KMS-11 (cell line): ENCODE results near the gene PGM3.

Experiments used
- H2AFZ ChIP-seq: fragments of 200-600 bp; sonication (generic); 2 replicates; pipeline ENCODE4 v1.6.1; 2016; ENCODE audit warnings: antibody characterized with exemption, mixed run types, low read depth
- H3K27ac ChIP-seq: fragments of 200-600 bp; sonication (generic); 2 replicates; pipeline ENCODE4 v1.6.1; 2016; ENCODE audit warnings: mild to moderate bottlenecking, mixed run types
- H3K27me3 ChIP-seq: fragments of 200-600 bp; sonication (generic); 2 replicates; pipeline ENCODE4 v1.6.1; 2017; ENCODE audit warnings: mild to moderate bottlenecking, low read depth, mixed run types, moderate library complexity; ENCODE audit not compliant: insufficient read depth
- H3K36me3 ChIP-seq: fragments of 200-600 bp; sonication (generic); 2 replicates; pipeline ENCODE4 v1.6.1; 2017; ENCODE audit warnings: mild to moderate bottlenecking, mixed run types; ENCODE audit not compliant: insufficient read depth
- H3K4me1 ChIP-seq: fragments of 200-600 bp; sonication (generic); 2 replicates; pipeline ENCODE4 v1.6.1; 2016; ENCODE audit warnings: mild to moderate bottlenecking, low read depth, mixed run types; ENCODE audit not compliant: poor library complexity, severe bottlenecking
- H3K4me2 ChIP-seq: fragments of 200-600 bp; sonication (generic); 2 replicates; pipeline ENCODE4 v1.7.0; 2016; ENCODE audit warnings: mild to moderate bottlenecking, mixed run types
- H3K4me3 ChIP-seq: fragments of 200-600 bp; sonication (generic); IDR thresholded peaks from 2 replicates; pipeline ENCODE4 v1.6.1; 2017; ENCODE audit warnings: low read depth, low read length, mixed read lengths; ENCODE audit not compliant: insufficient read depth
- H3K79me2 ChIP-seq: fragments of 200-600 bp; sonication (generic); 2 replicates; pipeline ENCODE4 v1.6.1; 2016; ENCODE audit warnings: low read depth, mixed run types; ENCODE audit not compliant: insufficient read depth
- H3K9ac ChIP-seq: fragments of 200-600 bp; sonication (generic); 2 replicates; pipeline ENCODE4 v1.6.1; 2016; ENCODE audit warnings: mild to moderate bottlenecking, mixed run types
- H4K20me1 ChIP-seq: fragments of 200-600 bp; sonication (generic); 2 replicates; pipeline ENCODE4 v1.6.1; 2016; ENCODE audit warnings: mild to moderate bottlenecking, mixed run types; ENCODE audit not compliant: insufficient read depth
- CTCF ChIP-seq: fragments of 200-600 bp; sonication (generic); conservative IDR thresholded peaks from 2 replicates; pipeline ENCODE4 v1.6.1; 2017; ENCODE audit warnings: low read depth, mild to moderate bottlenecking, antibody characterized with exemption, low read length, moderate library complexity, mixed read lengths

The PGM3 gene

GRCh38 chr6:83138758-83139157 lies 54.3 kb downstream of the PGM3 start:
- Histone ChIP-seq H3K4me2 (no peak overlapping the region), H4K20me1 (no peaks in the 10 kb centered on the region), H2AFZ (no peak overlapping the region), H3K36me3 (no peaks in the 10 kb centered on the region), H3K27ac (no peak overlapping the region), H3K79me2 (no peaks in the 10 kb centered on the region), H3K4me3 (no peak overlapping the region), H3K9ac (no peak overlapping the region), H3K27me3 (no peaks in the 10 kb centered on the region), H3K4me1 (no peaks in the 10 kb centered on the region)
- no peak for TF ChIP-seq CTCF

GRCh38 chr6:83138118-83138722 lies 54.8 kb downstream of the PGM3 start:
- Histone ChIP-seq H2AFZ (no peak overlapping the region), H3K36me3 (no peaks in the 10 kb centered on the region), H3K27me3 (no peaks in the 10 kb centered on the region), H3K79me2 (no peaks in the 10 kb centered on the region), H3K4me1 (no peaks in the 10 kb centered on the region), H3K4me2 (no peak overlapping the region), H4K20me1 (no peaks in the 10 kb centered on the region), H3K4me3 (no peak overlapping the region), H3K27ac (no peak overlapping the region), H3K9ac (no peak overlapping the region)
- no peak for TF ChIP-seq CTCF

GRCh38 chr6:83132121-83132520 lies 60.9 kb downstream of the PGM3 start:
- Histone ChIP-seq H3K27ac (no peak overlapping the region), H3K36me3 (no peaks in the 10 kb centered on the region), H3K4me2 (no peak overlapping the region), H3K4me3 (no peak overlapping the region), H3K4me1 (no peaks in the 10 kb centered on the region), H3K79me2 (no peaks in the 10 kb centered on the region), H4K20me1 (no peaks in the 10 kb centered on the region), H3K9ac (no peak overlapping the region), H2AFZ (no peak overlapping the region), H3K27me3 (no peaks in the 10 kb centered on the region)
- TF ChIP-seq CTCF = no peak

- TF ChIP-seq CTCF = no peak
- no peak overlapping the region for H3K4me2 ChIP-seq
- no peak overlapping the region for H2AFZ ChIP-seq
- H3K36me3 ChIP-seq = no peaks in the 10 kb centered on the region
- no peaks in the 10 kb centered on the region for H3K27me3 ChIP-seq
- H3K27ac ChIP-seq = no peak overlapping the region
- no peaks in the 10 kb centered on the region for H3K79me2 ChIP-seq
- no peaks in the 10 kb centered on the region for H3K4me1 ChIP-seq
- no peak overlapping the region for H3K4me3 ChIP-seq
- H4K20me1 ChIP-seq = no peaks in the 10 kb centered on the region
- no peak overlapping the region for H3K9ac ChIP-seq
Measured at GRCh38 chr6:83127976-83128375, 65.1 kb downstream of the PGM3 start.
